ENCODE results near the gene RAI14.

DNA sequence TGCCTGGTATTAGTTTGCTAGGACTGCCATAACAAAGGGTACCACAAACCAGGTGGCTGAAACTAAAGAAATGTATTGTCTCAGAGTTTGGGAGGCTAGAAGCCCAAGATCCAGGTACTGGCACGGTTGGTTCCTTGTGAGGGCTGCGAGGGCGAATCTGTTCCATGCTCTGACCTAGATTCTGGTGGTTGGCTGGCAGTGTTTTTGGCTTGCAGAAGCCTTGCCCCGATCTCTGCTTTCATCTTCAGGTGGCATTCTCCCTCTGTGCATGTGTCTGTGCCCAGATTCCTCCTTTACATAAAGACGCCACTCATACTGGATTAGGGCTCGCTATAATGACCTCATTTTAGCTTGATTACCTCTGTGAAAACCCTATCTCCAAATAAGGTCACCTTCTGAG lies 36.7 kb downstream of the RAI14 start:
- TF ChIP-seq, protein P1, sequence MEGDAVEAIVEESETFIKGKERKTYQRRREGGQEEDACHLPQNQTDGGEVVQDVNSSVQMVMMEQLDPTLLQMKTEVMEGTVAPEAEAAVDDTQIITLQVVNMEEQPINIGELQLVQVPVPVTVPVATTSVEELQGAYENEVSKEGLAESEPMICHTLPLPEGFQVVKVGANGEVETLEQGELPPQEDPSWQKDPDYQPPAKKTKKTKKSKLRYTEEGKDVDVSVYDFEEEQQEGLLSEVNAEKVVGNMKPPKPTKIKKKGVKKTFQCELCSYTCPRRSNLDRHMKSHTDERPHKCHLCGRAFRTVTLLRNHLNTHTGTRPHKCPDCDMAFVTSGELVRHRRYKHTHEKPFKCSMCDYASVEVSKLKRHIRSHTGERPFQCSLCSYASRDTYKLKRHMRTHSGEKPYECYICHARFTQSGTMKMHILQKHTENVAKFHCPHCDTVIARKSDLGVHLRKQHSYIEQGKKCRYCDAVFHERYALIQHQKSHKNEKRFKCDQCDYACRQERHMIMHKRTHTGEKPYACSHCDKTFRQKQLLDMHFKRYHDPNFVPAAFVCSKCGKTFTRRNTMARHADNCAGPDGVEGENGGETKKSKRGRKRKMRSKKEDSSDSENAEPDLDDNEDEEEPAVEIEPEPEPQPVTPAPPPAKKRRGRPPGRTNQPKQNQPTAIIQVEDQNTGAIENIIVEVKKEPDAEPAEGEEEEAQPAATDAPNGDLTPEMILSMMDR (IDR thresholded peaks at IDR 0.05), result no peak
- TF ChIP-seq ZFX (IDR thresholded peaks at IDR 0.05; ENCODE audit: borderline replicate concordance), result no peak
